HEK293T (cell line): Measurements from ENCODE around the gene LAMA3.

ENCODE experiments used
- ARNT ChIP-seq: fragments of 450-650 bp; IDR thresholded peaks from 2 replicates; pipeline ENCODE4 v1.6.1; 2017; ENCODE audit warnings: mild to moderate bottlenecking
- BHLHE40 ChIP-seq: fragments of 450-650 bp; IDR thresholded peaks from 2 replicates; pipeline ENCODE4 v1.6.1; 2016; ENCODE audit warnings: mild to moderate bottlenecking, moderate library complexity, borderline replicate concordance
- CTBP1 ChIP-seq: fragments of 450-650 bp; IDR thresholded peaks from 2 replicates; pipeline ENCODE4 v1.6.1; 2016; ENCODE audit warnings: borderline replicate concordance
- ELF4 ChIP-seq: fragments of 450-650 bp; IDR thresholded peaks from 2 replicates; pipeline ENCODE4 v1.6.1; 2017; ENCODE audit warnings: antibody characterized with exemption
- FOXA1 ChIP-seq: fragments of 450-650 bp; IDR thresholded peaks from 2 replicates; pipeline ENCODE4 v1.6.1; 2016; ENCODE audit warnings: mild to moderate bottlenecking
- FOXK2 ChIP-seq: fragments of 450-650 bp; IDR thresholded peaks from 2 replicates; pipeline ENCODE4 v1.6.1; 2016; ENCODE audit warnings: mild to moderate bottlenecking
- FOXM1 ChIP-seq: fragments of 450-650 bp; IDR thresholded peaks from 2 replicates; pipeline ENCODE4 v1.6.1; 2017; ENCODE audit warnings: mild to moderate bottlenecking, borderline replicate concordance
- SUZ12 ChIP-seq: fragments of 450-650 bp; IDR thresholded peaks from 2 replicates; pipeline ENCODE4 v1.6.1; 2016; ENCODE audit warnings: mild to moderate bottlenecking
- TF ChIP-seq, protein P1 (sequence below): fragments of 450-650 bp; IDR thresholded peaks from 2 replicates; pipeline ENCODE4 v1.6.1; 2016

GRCh38 chr18:23737578-23737977 is 48.3 kb downstream of the LAMA3 start:
- TF ChIP-seq FOXA1, result no peak
- TF ChIP-seq ELF4, result no peak
- no peak for TF ChIP-seq ARNT
- TF ChIP-seq CTBP1, result no peak
- no peak for TF ChIP-seq BHLHE40
- TF ChIP-seq FOXK2, result no peak
- TF ChIP-seq FOXM1, result no peak
- TF ChIP-seq, protein P1, sequence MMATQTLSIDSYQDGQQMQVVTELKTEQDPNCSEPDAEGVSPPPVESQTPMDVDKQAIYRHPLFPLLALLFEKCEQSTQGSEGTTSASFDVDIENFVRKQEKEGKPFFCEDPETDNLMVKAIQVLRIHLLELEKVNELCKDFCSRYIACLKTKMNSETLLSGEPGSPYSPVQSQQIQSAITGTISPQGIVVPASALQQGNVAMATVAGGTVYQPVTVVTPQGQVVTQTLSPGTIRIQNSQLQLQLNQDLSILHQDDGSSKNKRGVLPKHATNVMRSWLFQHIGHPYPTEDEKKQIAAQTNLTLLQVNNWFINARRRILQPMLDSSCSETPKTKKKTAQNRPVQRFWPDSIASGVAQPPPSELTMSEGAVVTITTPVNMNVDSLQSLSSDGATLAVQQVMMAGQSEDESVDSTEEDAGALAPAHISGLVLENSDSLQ, result no peak
- TF ChIP-seq SUZ12, result no peak
